Left cardiac atrium (tissue), 4 donors: ENCODE measurements around the gene NDUFB10. TPM values are rescaled to one million over a fixed set of nuclear protein-coding genes. Genes with fewer than 3 reads are reported as not detected.
A peak's percentile ranks its signal among the peaks of the same experiment; 100 is the strongest.

ENCODE experiments used
- ATAC-seq, 2 donors: fragments of 200-7000 bp; cut with Tn5 transposase; one replicate each; pipeline ENCODE4 v1.9.1; 2020; ENCODE audit warnings: mild to moderate bottlenecking in 2 of 2, moderate library complexity in 2 of 2
- DNase-seq: peaks from one replicate; pipeline ENCODE4 v3.0.0-alpha.2; 2020
- intact Hi-C, 2 donors: fragments of 100-400 bp; cut with DNase I; formaldehyde crosslinking; loops; one replicate each; pipeline versions ENCODE4 v1.14.1 to v1.15.1; 2022 to 2023
- total RNA-seq, 2 donors: library from RNA; stranded (reverse); fragmentation: NEBNext Ultra II Directional; extraction: Animal tissue kit (Norgen Biotek cat#: 25700); gene quantifications; one replicate each; pipeline ENCODE4 v1.2.1, GENCODE V29; 2021
- donor health status: DM: no; HTN: yes; CAD: no.
- donor health status: DM: no; HTN: yes; CAD: no; lungs with severe emphysema.
- donor health status: DM: yes; HTN: yes; CAD: no.
- donor health status: Dilated cardiomyopathy.

NDUFB10 gene
- total RNA-seq, 2 donors from 2014 or later = 411 to 435 TPM

GRCh38 chr16:2008009-2008526 is 48.7 kb downstream of the NDUFB10 start:
- DNase-seq (peak; percentile 68), ATAC-seq (peak in 1 of 2 donors; percentile 60)
- intact Hi-C loops = no loop called here

DNA sequence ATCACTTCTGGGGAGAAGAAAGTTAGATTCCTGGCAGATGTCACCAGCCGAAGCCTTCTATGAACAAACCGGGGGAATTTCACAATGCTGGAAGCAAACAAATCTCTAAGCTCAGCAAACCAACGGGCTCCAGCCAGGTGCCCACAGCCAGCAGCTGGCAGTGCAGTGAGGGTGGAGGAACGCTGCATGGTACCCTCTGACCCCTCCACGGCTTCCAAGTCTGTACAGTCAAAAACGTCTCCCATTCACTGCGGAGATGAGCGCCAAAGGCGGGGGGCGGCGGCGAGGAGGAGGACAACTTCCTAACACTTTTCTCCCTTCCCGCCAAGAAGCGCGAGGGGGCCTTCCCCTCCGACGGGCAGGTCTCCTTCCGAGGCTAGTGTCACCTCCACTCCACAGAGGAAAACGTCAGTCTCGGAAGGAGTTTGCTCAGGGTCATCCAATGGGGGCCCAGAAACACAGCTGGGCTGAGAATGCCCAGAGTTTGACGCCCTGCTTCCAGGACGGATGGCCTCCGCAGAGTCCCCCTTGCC is 49.4 kb downstream of the NDUFB10 start:
- intact Hi-C loops = no loop called here
- peak; percentile 2 to 3 for ATAC-seq
- no peak for DNase-seq

DNA sequence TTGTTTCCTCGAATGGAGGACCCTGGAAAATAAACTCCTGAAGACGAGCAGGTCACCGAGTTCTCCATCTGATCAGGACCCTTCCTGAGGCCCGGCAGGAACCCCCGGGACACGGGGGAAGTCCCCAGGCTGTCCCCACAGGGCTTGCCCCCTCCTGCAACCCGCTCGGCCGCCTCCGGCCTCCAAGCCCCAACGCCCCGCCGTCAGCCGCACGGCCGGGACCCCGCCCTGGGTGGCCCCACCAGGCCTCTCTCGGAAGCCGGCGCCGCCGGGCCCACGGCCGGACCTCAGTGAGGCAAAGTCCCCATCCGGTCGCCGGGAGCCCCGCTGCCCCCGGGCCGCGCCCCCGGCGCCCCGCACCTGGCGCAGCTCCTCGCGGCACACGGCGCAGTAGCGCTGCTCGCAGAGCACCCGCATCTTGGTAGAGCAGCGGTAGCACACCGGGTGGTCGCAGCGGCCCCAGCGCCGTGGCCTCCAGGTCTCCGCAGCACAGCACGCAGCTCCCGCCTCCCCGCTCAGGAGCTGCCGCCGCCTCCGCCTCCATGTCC is 49.9 kb downstream of the NDUFB10 start:
- intact Hi-C loops = no loop called here
- ATAC-seq (peak; percentile 3 to 6), DNase-seq (no peak)

- ATAC-seq (peak; percentile 93 to 96), DNase-seq (peak; percentile 90)
- intact Hi-C loops = no loop called here
Observed at GRCh38 chr16:2009791-2010510, 50.6 kb downstream of the NDUFB10 start, which contains the start of gene ZNF598. Gene ZNF598, minus strand, starts transcription at chr16:2009821.

Other genes starting within 250 kb of the NDUFB10 start
- gene NME3, start 188.0 kb upstream of the NDUFB10 start, total RNA-seq = 10 to 100 TPM; 35.7 to 43.4 TPM
- gene EME2, start 186.7 kb upstream of the NDUFB10 start, total RNA-seq = 10 to 100 TPM in 1 of 2 donors, 1 to 10 TPM in 1; 6.9 to 11.9 TPM
- gene MRPS34, start 186.4 kb upstream of the NDUFB10 start, total RNA-seq = 10 to 100 TPM; 57.0 to 69.2 TPM
- gene SPSB3, start 177.0 kb upstream of the NDUFB10 start, total RNA-seq = 10 to 100 TPM; 25.9 to 27.7 TPM
- 10 to 100 TPM; 32.5 to 33.6 TPM for gene NUBP2, start 176.6 kb upstream of the NDUFB10 start, total RNA-seq
- gene IGFALS, start 165.8 kb upstream of the NDUFB10 start, total RNA-seq = not detected
- gene HAGH, start 132.7 kb upstream of the NDUFB10 start, total RNA-seq = 100 to 1,000 TPM; 113 to 123 TPM
- gene FAHD1, start 132.3 kb upstream of the NDUFB10 start, total RNA-seq = 10 to 100 TPM; 21.1 to 21.2 TPM
- gene MEIOB, start 87.4 kb upstream of the NDUFB10 start, total RNA-seq = under 1 TPM; 0.18 to 0.21 TPM
- gene HS3ST6, start 41.1 kb upstream of the NDUFB10 start, total RNA-seq = not detected
- gene MSRB1, start 16.3 kb upstream of the NDUFB10 start, total RNA-seq = 10 to 100 TPM; 23.6 to 30.8 TPM
- 10 to 100 TPM; 33.4 to 78.2 TPM for gene RPL3L, start 4.8 kb upstream of the NDUFB10 start, total RNA-seq
- 1,000 to 10,000 TPM; 1,152 to 1,209 TPM for gene RPS2, start 5.3 kb downstream of the NDUFB10 start, total RNA-seq
- not detected for gene RNF151, start 7.3 kb downstream of the NDUFB10 start, total RNA-seq
- gene TBL3, start 12.5 kb downstream of the NDUFB10 start, total RNA-seq = 10 to 100 TPM; 19.4 to 21.5 TPM
- gene NOXO1, start 21.9 kb downstream of the NDUFB10 start, total RNA-seq = not detected
- 10 to 100 TPM; 18.1 to 20.6 TPM for gene GFER, start 24.7 kb downstream of the NDUFB10 start, total RNA-seq
- gene SYNGR3, start 30.4 kb downstream of the NDUFB10 start, total RNA-seq = 1 to 10 TPM in 1 of 2 donors, under 1 TPM in 1; 0.74 to 1.9 TPM
- 10 to 100 TPM; 14.7 to 22.9 TPM for gene ZNF598, start 50.3 kb downstream of the NDUFB10 start, total RNA-seq
- gene NPW, start 60.2 kb downstream of the NDUFB10 start, total RNA-seq = under 1 TPM in 1 of 2 donors, not detected in 1; 0.84 TPM
- 100 to 1,000 TPM; 164 to 242 TPM for gene NHERF2, start 67.4 kb downstream of the NDUFB10 start, total RNA-seq
- 10 to 100 TPM in 1 of 2 donors, 1 to 10 TPM in 1; 5.7 to 16.6 TPM for gene NTHL1, start 88.3 kb downstream of the NDUFB10 start, total RNA-seq
- 10 to 100 TPM; 54.3 to 73.4 TPM for gene TSC2, start 88.4 kb downstream of the NDUFB10 start, total RNA-seq
- 100 to 1,000 TPM in 1 of 2 donors, 10 to 100 TPM in 1; 82.2 to 104 TPM for gene PKD1, start 176.4 kb downstream of the NDUFB10 start, total RNA-seq
- gene RAB26, start 189.1 kb downstream of the NDUFB10 start, total RNA-seq = under 1 TPM; 0.81 to 0.88 TPM
- 10 to 100 TPM; 31.1 to 34.9 TPM for gene TRAF7, start 196.2 kb downstream of the NDUFB10 start, total RNA-seq
- 1 to 10 TPM; 5.9 to 6.1 TPM for gene CASKIN1, start 237.1 kb downstream of the NDUFB10 start, total RNA-seq
- gene MLST8, start 245.9 kb downstream of the NDUFB10 start, total RNA-seq = 10 to 100 TPM; 24.9 to 26.9 TPM